ENCODE measurements around the gene CGNL1.

Gene CGNL1

DNA sequence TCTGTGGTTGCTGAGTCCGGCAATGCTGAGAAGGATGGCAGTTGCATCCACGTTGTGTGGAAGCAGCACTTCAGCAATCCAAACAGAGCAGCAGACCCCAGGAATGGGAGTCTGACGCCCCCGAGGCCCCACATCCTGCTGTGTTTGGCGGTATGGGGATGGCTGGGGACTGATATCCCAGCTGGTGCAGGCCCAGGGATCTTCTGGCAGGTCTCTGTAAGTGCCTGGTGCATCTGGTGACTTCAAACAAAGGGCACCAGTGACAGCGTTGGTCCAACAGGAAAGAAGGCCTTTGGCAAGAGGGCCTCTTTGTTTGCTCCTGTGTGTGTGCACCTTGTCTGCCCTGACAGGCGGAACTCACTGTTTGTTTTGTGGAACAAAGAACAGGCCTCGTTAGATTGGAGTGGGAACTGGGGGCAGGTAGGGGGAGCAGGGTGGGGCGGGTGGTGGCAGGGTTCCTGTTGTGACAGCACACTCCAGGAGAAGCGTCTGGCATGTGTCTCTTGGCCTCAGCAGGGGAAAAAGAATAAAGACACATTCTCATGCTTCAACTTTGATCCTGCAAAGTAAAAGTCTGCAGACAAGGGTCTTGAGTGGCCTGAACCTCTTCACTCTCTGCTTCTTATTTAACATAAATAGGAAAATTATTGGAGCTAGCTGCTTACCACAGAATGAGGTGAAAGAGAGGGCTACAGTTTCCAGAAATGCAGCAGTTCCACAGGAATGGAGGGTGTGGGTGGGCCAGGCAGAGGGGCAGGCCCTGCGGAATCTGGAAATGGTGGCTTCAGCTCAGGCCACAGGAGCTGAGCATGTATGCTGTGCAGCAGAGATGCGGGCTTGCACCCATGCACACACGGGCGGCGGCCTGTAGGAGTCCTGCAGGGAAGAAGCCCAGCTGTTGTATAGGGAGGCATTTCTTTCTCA, 120.9 kb downstream of the CGNL1 start:
- no peak for DNase-seq (ENCODE audit: low read depth, low spot score)

DNA sequence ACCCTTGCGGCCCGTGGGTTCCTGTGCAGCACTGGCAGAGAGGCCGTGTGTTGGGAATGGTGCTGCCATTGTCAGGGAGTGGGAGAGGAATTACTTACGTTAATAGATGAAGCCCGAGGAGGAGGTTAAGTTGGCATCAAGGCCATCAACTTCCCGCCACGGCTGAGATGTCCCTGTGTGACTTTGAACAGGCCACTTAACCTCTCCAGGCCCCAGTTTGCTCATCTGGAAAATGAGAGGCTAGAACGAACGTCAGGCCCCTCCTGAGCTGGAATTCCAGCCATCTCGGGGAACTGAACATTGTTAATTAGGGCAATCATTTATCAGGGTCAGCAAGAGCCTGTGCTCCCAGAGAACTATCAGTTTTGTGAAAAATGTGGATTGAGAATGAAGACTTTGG, 124.0 kb downstream of the CGNL1 start:
- DNase-seq (ENCODE audit: low read depth, low spot score): no peak

DNA sequence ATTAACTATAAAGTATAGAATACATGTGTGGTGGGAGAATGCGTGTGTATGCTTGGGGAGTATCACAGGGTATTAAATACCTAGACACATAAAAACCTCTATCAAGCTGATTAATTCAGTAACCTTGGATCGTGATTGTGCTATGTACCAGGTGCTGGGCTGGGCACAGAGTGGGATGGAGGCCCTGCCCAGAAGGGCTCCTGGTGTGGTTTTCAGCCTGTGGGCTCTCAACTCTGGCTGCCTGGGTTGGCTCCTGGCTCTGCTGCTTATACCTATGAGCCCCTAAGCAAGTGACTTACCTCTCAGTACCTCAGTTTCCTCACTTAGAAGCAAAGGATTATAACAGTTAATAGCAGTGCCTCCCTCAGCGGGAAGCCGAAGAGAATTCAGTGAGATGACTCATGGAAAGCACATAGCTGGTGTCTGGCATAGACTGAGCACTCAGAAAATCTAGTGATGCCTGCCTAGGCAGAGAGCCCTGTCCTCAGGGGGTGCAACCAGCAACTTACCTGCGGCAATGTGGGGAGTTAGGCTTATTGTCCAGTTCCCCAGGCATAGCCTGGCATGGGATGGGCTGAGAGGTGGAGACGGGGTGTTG, 124.8 kb downstream of the CGNL1 start:
- DNase-seq (ENCODE audit: low read depth, low spot score): no peak

GRCh38 chr15:57502116-57502515, 125.8 kb downstream of the CGNL1 start:
- DNase-seq (ENCODE audit: low read depth, low spot score): no peak

DNA sequence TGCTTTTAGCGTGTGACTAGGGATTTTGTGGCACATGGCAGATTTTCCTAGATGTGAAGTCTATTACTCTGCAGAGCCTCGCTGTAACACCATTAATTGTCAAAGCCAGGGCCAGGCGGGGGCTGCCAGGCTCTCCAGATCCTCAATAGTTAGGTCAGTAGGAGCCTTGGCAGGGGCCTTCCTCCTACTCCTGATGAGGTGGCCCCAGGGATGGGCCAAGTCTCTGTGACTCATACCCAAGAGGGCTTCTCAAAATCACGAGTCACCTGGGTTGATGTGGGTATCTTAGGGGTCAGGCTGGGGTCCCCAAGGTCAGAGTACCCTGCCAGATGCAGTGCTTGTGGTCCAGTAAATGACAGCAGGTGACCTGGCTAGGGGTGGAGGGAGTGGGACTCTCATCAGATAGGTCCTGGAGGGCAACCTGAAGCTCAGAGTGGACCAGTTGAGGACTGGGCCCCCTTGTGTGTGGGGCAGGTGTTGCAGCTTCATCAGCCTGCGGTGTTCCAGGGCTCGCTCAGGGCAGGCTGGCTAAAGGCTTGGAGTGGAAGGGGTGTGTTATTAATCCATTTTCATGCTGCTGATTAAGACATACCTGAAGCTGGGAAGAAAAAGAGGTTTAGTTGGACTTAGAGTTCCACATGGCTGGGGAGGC, 126.9 kb downstream of the CGNL1 start:
- DNase-seq (ENCODE audit: low read depth, low spot score): no peak

DNA sequence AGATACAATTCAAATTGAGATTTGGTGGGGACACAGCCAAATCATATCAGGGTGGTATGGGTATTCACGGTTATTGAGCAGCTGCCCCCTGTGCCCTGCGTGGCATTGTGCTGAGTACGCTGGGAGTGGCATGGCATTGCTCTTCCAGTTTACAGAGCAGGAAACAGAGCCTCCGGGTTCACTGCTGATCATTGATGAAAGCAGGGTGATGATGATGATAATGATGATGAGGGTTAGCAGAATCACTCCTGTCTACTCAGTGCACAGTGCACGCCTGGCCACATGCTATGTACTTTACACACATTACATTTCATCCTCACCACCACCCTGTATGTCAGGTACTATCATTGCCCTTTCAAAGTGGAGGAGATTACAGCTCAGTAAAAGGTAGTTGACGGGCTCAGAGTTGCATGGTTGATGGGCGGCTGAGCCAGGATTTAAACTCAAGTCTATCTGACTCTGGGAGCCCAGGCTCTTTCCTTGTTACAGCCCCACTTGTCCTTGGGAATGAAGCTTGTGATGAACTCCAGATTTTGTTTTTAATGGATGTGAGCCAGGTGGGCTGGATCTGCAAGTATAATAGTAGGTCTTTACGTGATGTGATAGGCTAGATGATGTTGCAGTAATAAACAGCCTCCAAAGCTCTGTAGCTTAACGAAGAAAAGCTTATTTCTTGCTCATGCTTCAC, 127.8 kb downstream of the CGNL1 start:
- no peak for DNase-seq (ENCODE audit: low read depth, low spot score)

DNA sequence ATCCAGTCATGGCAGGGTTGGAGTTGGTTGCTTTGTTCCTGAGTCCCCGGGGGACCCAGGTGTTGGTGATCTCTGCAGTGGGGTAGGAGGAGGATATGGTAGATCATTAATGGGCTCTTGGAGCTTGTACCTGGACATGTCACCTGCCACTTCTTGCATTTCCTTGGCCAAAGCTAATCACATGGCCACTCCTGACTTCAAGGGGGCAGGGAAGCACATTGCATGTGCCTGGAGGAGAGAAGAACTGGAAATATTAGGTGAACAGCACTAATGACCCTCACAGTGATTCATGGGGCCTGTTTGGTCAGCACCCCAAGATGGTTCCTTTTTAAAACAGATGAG, 128.3 kb downstream of the CGNL1 start:
- no peak for DNase-seq (ENCODE audit: low read depth, low spot score)

DNA sequence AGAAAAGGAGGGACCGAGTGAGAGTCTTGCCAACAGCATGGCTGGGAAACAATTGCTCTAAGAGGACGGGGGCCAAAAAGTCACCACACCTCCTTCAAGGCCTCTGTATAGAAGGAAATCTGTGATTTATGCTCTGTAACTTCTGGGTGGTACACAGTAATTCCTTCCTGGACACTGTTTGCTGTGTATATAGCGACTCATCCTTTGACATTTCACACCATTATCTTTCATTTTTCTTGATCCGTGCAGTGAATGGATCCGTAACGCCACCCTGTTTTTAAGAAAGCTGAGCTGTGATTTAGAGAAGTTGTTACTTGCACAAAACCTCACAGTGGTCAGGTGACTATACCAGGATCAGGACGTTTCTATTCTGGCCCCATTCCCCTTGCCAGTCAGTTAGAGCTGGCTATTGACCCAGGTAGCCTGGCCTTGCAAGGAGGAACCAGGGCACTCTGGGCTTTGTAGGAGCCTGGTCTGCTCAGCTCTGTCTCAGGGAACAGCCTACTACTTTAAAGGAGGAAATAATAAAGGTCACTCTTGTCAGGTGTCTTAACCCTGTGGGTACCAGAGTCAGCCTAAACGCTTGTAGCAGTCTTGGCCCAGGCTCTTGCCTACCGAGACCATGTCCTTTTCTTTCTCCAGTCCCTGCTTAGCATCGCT, 128.9 kb downstream of the CGNL1 start:
- no peak for DNase-seq (ENCODE audit: low read depth, low spot score)

- DNase-seq (ENCODE audit: low read depth, low spot score): no peak
Observed at GRCh38 chr15:57505949-57506391, 129.7 kb downstream of the CGNL1 start.

- DNase-seq (ENCODE audit: low read depth, low spot score): no peak
Observed at GRCh38 chr15:57506422-57506821, 130.1 kb downstream of the CGNL1 start.

DNA sequence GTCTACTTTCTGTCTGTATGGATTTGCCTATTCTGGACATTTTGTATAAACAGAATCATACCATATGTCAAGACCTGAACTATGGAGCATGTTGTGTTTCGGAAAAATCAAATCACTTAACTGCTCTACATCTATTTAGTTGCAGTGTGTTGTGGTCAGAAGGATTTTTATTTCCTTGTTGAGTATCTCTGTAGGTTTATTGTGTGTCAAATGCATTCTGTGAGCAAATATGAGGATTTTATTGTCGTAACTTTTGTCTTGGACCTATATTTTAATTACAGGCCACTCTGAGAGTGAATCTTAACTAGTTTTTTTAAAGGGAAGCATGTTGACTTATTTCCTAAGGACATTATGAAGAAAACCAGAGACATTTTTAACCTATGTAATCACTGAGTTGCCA, 130.8 kb downstream of the CGNL1 start:
- no peak for DNase-seq (ENCODE audit: low read depth, low spot score)

GRCh38 chr15:57509126-57509525, 132.8 kb downstream of the CGNL1 start:
- no peak for DNase-seq (ENCODE audit: low read depth, low spot score)

DNA sequence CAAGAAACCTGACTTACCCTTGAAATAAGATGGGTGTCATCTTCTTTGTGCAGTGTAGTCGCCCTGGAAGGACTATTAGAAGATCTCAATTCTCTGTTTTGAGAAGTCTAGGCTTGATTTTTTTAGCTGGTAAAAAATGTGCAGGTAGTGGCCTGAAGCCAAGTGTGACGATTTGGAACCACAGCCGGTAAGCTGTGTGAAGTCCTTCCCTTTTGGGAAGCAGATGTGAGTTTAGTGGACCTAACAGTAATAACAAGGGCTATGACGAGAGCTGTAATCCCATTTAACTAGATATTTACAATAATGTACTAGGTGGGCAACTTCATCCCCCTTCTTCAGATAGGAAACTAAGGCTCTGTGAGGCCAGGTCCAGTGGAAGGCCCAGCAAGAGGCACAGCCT, 133.7 kb downstream of the CGNL1 start:
- DNase-seq (ENCODE audit: low read depth, low spot score): no peak

DNA sequence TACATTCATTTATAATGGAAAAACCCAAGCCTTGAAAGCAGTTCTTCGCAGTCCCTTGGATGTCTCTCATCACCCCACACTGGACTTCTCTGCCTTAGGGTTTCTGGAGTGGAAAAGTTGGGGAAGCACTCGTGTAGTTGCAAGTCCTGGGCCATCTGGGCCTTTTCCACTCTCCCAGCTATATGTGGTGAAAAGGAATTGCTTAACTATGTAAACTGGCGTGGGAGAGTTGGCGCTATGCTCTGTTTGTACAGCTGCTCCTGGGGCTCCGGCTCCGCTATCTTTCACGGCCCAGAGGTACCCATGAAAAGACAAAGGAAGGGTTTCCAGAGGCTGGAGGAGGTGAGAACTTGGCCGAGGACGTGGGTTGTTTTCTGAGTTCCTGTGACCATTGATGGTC, 134.3 kb downstream of the CGNL1 start:
- no peak for DNase-seq (ENCODE audit: low read depth, low spot score)

DNA sequence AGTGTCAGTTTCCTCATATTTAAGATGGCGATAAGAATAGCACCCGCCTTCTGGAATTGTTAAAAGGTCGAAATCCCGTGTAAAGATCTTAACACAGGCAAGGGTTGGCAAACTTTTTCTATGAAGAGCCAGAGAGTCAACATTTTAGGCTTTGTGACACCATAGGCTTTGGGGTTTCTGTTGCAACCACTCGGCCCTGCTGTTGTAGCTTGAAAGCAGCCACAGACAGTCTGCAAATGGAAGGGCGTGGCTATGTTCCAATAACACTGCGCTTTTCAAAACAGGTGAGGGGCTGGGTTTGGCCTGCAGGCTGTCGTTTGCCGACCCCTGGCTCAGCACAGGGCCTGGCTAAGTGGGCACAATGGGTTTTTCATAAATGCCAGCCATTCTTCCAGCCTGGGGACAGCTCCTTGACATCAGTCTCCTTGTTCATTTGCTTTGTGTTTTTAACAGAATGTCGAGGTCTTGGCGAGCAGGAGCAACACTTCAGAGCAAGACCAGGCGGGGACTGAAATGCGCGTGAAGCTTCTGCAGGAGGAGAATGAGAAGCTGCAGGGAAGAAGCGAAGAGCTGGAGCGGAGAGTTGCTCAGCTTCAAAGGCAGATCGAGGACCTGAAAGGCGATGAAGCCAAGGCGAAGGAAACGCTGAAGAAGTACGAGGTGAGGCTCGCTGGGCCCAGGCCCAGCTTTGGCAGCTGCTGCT, 140.2 kb downstream of the CGNL1 start:
- DNase-seq (ENCODE audit: low read depth, low spot score): no peak

- DNase-seq (ENCODE audit: low read depth, low spot score): no peak
Observed at GRCh38 chr15:57517030-57517671, 140.8 kb downstream of the CGNL1 start.

DNA sequence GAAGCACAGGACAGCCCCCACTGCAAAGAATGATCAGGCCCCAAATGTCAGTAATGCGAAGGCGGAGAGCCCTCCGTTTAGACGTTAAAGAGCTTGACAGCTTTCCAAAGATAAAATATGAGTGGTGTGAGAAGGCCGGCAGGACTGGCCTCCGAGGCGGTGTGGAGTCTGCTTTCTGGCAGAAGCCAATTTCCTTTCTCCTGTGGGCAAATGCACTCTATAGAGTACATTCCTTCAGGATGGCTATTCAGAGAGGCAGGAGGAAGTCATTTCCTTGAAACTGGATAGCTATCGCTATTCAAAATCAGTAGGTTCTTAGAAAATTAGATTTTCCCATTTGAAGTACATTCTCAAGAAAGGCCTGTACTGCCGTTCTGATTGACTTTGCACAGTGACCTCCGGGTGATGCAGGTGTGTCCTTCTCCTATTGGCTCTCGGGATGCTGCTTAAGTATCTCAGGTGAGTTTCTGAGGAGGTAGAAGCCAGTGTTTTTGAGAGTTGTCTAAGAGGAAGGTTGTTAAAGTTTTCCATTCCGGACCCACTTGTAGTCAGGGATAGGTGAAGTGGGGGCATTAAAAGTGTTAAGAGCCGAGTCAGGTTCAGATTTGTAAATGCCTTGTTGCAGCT, 142.6 kb downstream of the CGNL1 start:
- DNase-seq (ENCODE audit: low read depth, low spot score): no peak

DNA sequence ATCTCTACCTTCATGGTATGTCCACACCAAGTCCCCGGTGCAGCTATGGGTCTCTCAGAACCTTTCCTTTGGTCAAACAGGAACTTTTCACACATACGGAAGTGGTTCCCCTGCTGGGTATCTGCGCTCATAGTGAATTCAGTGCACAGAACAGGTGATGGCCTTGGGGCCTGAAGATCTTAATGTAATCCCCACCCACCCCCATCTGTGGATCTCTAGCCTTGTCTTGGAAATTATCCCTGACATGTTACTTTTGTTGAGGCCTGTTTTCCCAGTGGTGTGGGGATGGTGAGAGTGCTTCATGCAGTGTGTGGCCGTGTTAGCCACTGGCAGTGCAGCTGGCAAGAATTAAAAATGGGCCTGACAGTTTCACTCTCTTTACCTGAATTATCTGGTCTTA, 143.5 kb downstream of the CGNL1 start:
- DNase-seq (ENCODE audit: low read depth, low spot score): no peak

- DNase-seq (ENCODE audit: low read depth, low spot score): no peak
Observed at GRCh38 chr15:57521503-57521902, 145.2 kb downstream of the CGNL1 start.

DNA sequence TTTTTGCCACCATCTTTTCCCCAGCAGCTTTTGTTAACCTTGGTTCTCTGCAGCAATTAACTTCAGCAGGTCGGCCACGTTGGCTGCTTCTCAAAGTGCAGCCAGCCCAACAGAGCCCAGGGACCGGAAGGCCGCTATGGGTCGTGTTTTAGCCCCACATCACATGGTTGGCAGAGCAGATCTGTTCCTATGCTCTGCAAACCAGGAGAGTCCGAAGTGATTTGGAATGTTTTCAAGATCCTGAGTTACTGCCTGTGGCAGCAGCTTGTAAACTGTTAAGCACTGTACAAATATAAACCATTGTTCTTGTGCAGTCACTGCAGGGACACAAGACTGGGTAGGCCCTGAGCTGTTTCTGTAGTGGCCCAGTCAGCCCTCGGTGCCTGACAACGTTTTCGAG, 145.8 kb downstream of the CGNL1 start:
- DNase-seq (ENCODE audit: low read depth, low spot score): no peak
